Measurements from ENCODE around the gene RNF17. TPM values are rescaled to one million over a fixed set of nuclear protein-coding genes. Genes with fewer than 3 reads are reported as not detected.

Gene RNF17
- total RNA-seq, 1 experiment from 2014 or later: not detected

DNA sequence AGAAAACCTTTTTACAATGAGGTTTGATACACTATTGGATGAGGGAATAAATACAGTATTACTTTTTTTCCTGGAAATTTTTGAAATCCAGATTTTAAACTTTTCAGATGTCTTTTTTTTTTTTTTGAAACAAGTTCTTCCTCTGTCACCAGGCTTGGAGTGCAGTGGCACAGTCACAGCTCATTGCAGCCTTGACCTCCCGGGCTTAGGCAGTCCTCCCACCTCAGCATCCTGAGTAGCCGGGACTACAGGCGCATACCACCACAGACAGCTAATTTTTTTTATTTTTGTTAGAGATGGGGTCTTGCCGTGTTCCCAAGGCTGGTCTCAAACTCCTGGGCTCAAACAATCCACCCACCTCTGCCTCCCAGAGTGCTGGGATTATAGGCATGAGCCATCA lies 96.8 kb downstream of the RNF17 start:
- ChIA-PET RAD21 (ENCODE audit: low non-redundant PET in 1 of 2, low total read pairs in 2 of 2, uncharacterized antibody in 2 of 2, unreplicated experiment in 2 of 2) (no interaction called here), CTCF (no interaction called here)
- intact Hi-C loops (cut with micrococcal nuclease): no loop called here

DNA sequence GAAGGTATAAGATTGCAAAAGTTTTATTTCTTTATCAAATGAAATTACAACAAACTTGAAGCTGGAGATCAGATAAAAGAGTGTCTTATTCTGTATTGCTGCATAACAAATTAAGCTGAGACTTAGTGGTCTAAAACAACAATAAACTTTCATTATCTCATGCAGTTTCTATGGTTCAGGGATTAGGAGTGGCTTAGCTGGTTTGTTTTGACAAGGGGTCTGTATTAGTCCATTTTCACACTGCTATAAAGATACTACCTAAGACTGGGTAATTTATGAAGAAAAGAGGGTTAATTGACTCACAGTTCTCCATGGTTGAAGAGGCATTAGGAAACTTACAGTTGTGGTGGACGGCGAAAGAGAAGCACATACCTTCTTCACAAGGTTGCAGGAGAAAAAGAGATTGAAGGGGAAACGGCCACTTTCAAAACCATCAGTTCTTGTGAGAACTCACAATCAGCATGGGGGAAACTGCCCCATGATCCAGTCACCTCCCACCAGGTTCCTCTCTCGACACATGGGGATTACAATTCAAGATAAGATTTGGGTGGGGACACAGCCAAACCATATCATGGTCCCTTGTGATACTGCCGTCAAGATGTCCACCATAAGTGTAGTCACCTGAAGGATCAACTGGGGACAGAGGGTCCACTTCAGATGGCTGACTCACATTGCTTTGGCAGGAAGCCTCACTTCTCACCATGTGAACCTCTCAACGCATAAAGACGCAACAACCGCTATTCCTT lies 97.8 kb downstream of the RNF17 start:
- POLR2A ChIA-PET: no interaction called here
- H3K9me3 ChIP-seq (ENCODE audit: control insufficient read depth in 1 of 2, insufficient read depth in 1 of 2, low read depth in 1 of 2, low read length in 2 of 2): no peaks in the 10 kb centered on the region
- no peaks in the 10 kb centered on the region for H3K4me1 ChIP-seq (ENCODE audit: control insufficient read depth in 1 of 2, insufficient read depth in 2 of 2, low read length in 2 of 2)
- intact Hi-C loops (cut with micrococcal nuclease): no loop called here
- TF ChIP-seq ELF1 (IDR thresholded peaks at IDR 0.05; ENCODE audit: borderline replicate concordance, low read depth): no peak
- no peak for TF ChIP-seq SRF (IDR thresholded peaks at IDR 0.05; ENCODE audit: low read depth)
- TF ChIP-seq, protein P1, sequence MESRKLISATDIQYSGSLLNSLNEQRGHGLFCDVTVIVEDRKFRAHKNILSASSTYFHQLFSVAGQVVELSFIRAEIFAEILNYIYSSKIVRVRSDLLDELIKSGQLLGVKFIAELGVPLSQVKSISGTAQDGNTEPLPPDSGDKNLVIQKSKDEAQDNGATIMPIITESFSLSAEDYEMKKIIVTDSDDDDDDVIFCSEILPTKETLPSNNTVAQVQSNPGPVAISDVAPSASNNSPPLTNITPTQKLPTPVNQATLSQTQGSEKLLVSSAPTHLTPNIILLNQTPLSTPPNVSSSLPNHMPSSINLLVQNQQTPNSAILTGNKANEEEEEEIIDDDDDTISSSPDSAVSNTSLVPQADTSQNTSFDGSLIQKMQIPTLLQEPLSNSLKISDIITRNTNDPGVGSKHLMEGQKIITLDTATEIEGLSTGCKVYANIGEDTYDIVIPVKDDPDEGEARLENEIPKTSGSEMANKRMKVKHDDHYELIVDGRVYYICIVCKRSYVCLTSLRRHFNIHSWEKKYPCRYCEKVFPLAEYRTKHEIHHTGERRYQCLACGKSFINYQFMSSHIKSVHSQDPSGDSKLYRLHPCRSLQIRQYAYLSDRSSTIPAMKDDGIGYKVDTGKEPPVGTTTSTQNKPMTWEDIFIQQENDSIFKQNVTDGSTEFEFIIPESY (IDR thresholded peaks at IDR 0.05; ENCODE audit: extremely low read depth, insufficient replicate concordance, low read length): no peak
- no peak for TF ChIP-seq JUND (IDR thresholded peaks at IDR 0.05)
- TF ChIP-seq SIN3A (IDR thresholded peaks at IDR 0.05; ENCODE audit: low read depth): no peak
- TF ChIP-seq CEBPB (IDR thresholded peaks at IDR 0.05; ENCODE audit: low read depth): no peak
- H3K4me2 ChIP-seq (ENCODE audit: low read length): no peak overlapping the region
- no peaks in the 10 kb centered on the region for H3K36me3 ChIP-seq (ENCODE audit: control insufficient read depth in 1 of 2, insufficient read depth in 2 of 2, low read length in 2 of 2)
- H3K79me2 ChIP-seq (ENCODE audit: insufficient read depth, low read length): no peaks in the 10 kb centered on the region
- no peak for ATAC-seq
- RAD21 ChIA-PET (ENCODE audit: low non-redundant PET in 1 of 2, low total read pairs in 2 of 2, uncharacterized antibody in 2 of 2, unreplicated experiment in 2 of 2): no interaction called here
- no peaks in the 10 kb centered on the region for H4K20me1 ChIP-seq (ENCODE audit: insufficient read depth)
- no peak overlapping the region for H3K4me3 ChIP-seq (replicated peaks in 1 of 2; ENCODE audit: low read depth in 1 of 2, low read length in 2 of 2)
- no peak overlapping the region for H3K27ac ChIP-seq (ENCODE audit: low read depth, low read length)
- no peak overlapping the region for H2AFZ ChIP-seq (ENCODE audit: low read depth, low read length, poor library complexity, severe bottlenecking)
- no TSS peak for BruUV-seq (replicated peaks)
- no peaks in the 10 kb centered on the region for H3K27me3 ChIP-seq (ENCODE audit: insufficient read depth, low read length)
- CTCF ChIA-PET: no interaction called here
- H3K9ac ChIP-seq (ENCODE audit: low read length): no peak overlapping the region
- no peaks in the 10 kb centered on the region for H3K9me2 ChIP-seq (ENCODE audit: insufficient read depth)
- DNase-seq (ENCODE audit: low read depth, low spot score): no peak

More for the DNA sequence above, 96.8 kb downstream of the RNF17 start:
- ATAC-seq (no peak), DNase-seq (ENCODE audit: low read depth, low spot score) (no peak)
- no peak for TF ChIP-seq YY1 (IDR thresholded peaks at IDR 0.05; ENCODE audit: extremely low read depth, insufficient replicate concordance, low read depth, low read length)
- H2AFZ ChIP-seq (ENCODE audit: low read depth, low read length, poor library complexity, severe bottlenecking): no peak overlapping the region
- H3K79me2 ChIP-seq (ENCODE audit: insufficient read depth, low read length): no peaks in the 10 kb centered on the region
- H3K27ac ChIP-seq (ENCODE audit: low read depth, low read length): no peak overlapping the region
- POLR2A ChIA-PET: no interaction called here
- BruUV-seq (replicated peaks): no TSS peak
- H3K9ac ChIP-seq (ENCODE audit: low read length): no peak overlapping the region
- H3K4me1 ChIP-seq (ENCODE audit: control insufficient read depth in 1 of 2, insufficient read depth in 2 of 2, low read length in 2 of 2): no peaks in the 10 kb centered on the region
- no peaks in the 10 kb centered on the region for H3K9me3 ChIP-seq (ENCODE audit: control insufficient read depth in 1 of 2, insufficient read depth in 1 of 2, low read depth in 1 of 2, low read length in 2 of 2)
- no peaks in the 10 kb centered on the region for H3K27me3 ChIP-seq (ENCODE audit: insufficient read depth, low read length)
- H3K4me2 ChIP-seq (ENCODE audit: low read length): no peak overlapping the region
- H3K9me2 ChIP-seq (ENCODE audit: insufficient read depth): no peaks in the 10 kb centered on the region
- H3K36me3 ChIP-seq (ENCODE audit: control insufficient read depth in 1 of 2, insufficient read depth in 2 of 2, low read length in 2 of 2): no peaks in the 10 kb centered on the region
- H4K20me1 ChIP-seq (ENCODE audit: insufficient read depth): no peaks in the 10 kb centered on the region
- H3K4me3 ChIP-seq (replicated peaks in 1 of 2; ENCODE audit: low read depth in 1 of 2, low read length in 2 of 2): no peak overlapping the region
